Endothelial cell of umbilical vein (primary cell): ENCODE results near the gene AUTS2. TPM values are rescaled to one million over a fixed set of nuclear protein-coding genes. Genes with fewer than 3 reads are reported as not detected.

Experiments
- BruUV-seq: library from RNA; stranded (reverse); fragments of 400-500 nt; replicated peaks from 2 replicates; lab custom pipeline; 2021; lab: Mats Ljungman, UMichigan
- CTCF ChIA-PET: fragments of 300-600, 350-600 bp; sonication (Branson Sonifier 250); formaldehyde crosslinking; loops from one replicate; lab custom pipeline; 2021; ENCODE audit warnings: antibody characterized with exemption, inconsistent platforms; lab: Charles Lee
- POLR2A ChIA-PET: fragments of 300-600, 350-600 bp; sonication (Branson Sonifier 250); formaldehyde crosslinking; loops from one replicate; lab custom pipeline; 2021; ENCODE audit warnings: antibody characterized with exemption, inconsistent platforms; lab: Charles Lee
- DNase-seq: peaks from one replicate; pipeline ENCODE4 v3.0.0-alpha.2; 2011; ENCODE audit warnings: low read depth, low spot score
- FAIRE-seq: peaks from 2 replicates; lab custom pipeline; 2011; peaks lifted over from hg19 to GRCh38; lab: Jason Lieb, UNC
- H2AFZ ChIP-seq: 2 replicates; pipeline ENCODE4 v1.6.0; 2012; ENCODE audit warnings: low read depth, low read length, control low read depth, inconsistent platforms
- H3K27ac ChIP-seq: 2 replicates; pipeline ENCODE4 v1.5.1; 2011; ENCODE audit warnings: low read depth, mild to moderate bottlenecking, control low read depth, low read length, moderate library complexity; ENCODE audit not compliant: insufficient read depth
- H3K27me3 ChIP-seq, 2 experiments: 2 replicates each; pipeline versions ENCODE4 v1.6.0 to v1.6.1; 2011; ENCODE audit warnings: low read length in 2 of 2, mixed read lengths in 1 of 2; ENCODE audit not compliant: control insufficient read depth in 2 of 2, insufficient read depth in 2 of 2
- H3K36me3 ChIP-seq, 2 experiments: 2 replicates in 1 of 2; 3 replicates in 1 of 2; pipeline ENCODE4 v1.5.1; 2011; ENCODE audit warnings: low read length in 2 of 2, mild to moderate bottlenecking in 1 of 2, moderate library complexity in 1 of 2; ENCODE audit not compliant: control insufficient read depth in 2 of 2, insufficient read depth in 2 of 2; ENCODE audit errors: extremely low read depth in 1 of 2
- H3K4me1 ChIP-seq: 3 replicates; pipeline ENCODE4 v1.5.1; 2011; ENCODE audit warnings: mild to moderate bottlenecking, low read length; ENCODE audit not compliant: control insufficient read depth, insufficient read depth; ENCODE audit errors: extremely low read depth
- H3K4me2 ChIP-seq: 2 replicates; pipeline ENCODE4 v1.6.1; 2011; ENCODE audit warnings: low read length, control low read depth, mixed read lengths; ENCODE audit not compliant: insufficient read depth
- H3K4me3 ChIP-seq, 3 experiments: fragments of 200-600 bp in 1 of 3; sonication (generic), shearing (Covaris generic) in 1 of 3; replicated peaks in 1 of 3; 2 replicates each; pipeline ENCODE4 v1.5.1; 2011 to 2016; ENCODE audit warnings: control low read depth in 3 of 3, low read length in 3 of 3, mild to moderate bottlenecking in 2 of 3, inconsistent platforms in 1 of 3, low read depth in 1 of 3, moderate library complexity in 1 of 3; ENCODE audit not compliant: insufficient read depth in 1 of 3
- H3K79me2 ChIP-seq: 2 replicates; pipeline ENCODE4 v1.6.0; 2012; ENCODE audit warnings: low read length, inconsistent platforms; ENCODE audit not compliant: control insufficient read depth, insufficient read depth
- H3K9ac ChIP-seq: replicated peaks from 2 replicates; pipeline ENCODE3; 2011; ENCODE audit warnings: low read length, control low read depth; ENCODE audit not compliant: insufficient read depth; ENCODE audit errors: extremely low read depth
- H3K9me1 ChIP-seq: replicated peaks from 3 replicates; pipeline ENCODE4 v1.6.0; 2011; ENCODE audit warnings: mild to moderate bottlenecking, low read length; ENCODE audit not compliant: control insufficient read depth, insufficient read depth; ENCODE audit errors: extremely low read depth
- H3K9me3 ChIP-seq: replicated peaks from 2 replicates; pipeline ENCODE4 v1.5.1; 2012; ENCODE audit warnings: low read length, inconsistent platforms; ENCODE audit not compliant: control insufficient read depth, insufficient read depth
- H4K20me1 ChIP-seq: replicated peaks from 2 replicates; pipeline ENCODE3; 2011; ENCODE audit warnings: mild to moderate bottlenecking, low read length; ENCODE audit not compliant: control insufficient read depth, insufficient read depth; ENCODE audit errors: extremely low read depth
- CTCF ChIP-seq, 2 donors: IDR thresholded peaks; 1 replicate in 1 of 2; 2 replicates in 1 of 2; pipeline ENCODE4 v1.5.1; 2011; ENCODE audit warnings: low read length in 2 of 2, mild to moderate bottlenecking in 2 of 2, moderate library complexity in 2 of 2, control low read depth in 1 of 2, inconsistent platforms in 1 of 2, low read depth in 1 of 2; ENCODE audit not compliant: insufficient read depth in 1 of 2; ENCODE audit errors: extremely low read depth in 1 of 2
- EZH2 ChIP-seq: IDR thresholded peaks from 2 replicates; pipeline ENCODE4 v1.6.1; 2012; ENCODE audit warnings: borderline replicate concordance, low read depth, mild to moderate bottlenecking, moderate library complexity, low read length, inconsistent platforms; ENCODE audit not compliant: severe bottlenecking
- FOS ChIP-seq: IDR thresholded peaks from 2 replicates; pipeline ENCODE4 v1.6.1; 2011; ENCODE audit warnings: mild to moderate bottlenecking, low read length, moderate library complexity, borderline replicate concordance; ENCODE audit not compliant: insufficient read depth
- GATA2 ChIP-seq: IDR thresholded peaks from 2 replicates; pipeline ENCODE4 v1.7.0; 2011; ENCODE audit warnings: low read depth, mild to moderate bottlenecking, moderate library complexity, mixed read lengths, low read length; ENCODE audit not compliant: insufficient read length, insufficient read depth
- JUN ChIP-seq: IDR thresholded peaks from 2 replicates; pipeline ENCODE4 v1.6.1; 2011; ENCODE audit warnings: borderline replicate concordance, low read depth; ENCODE audit not compliant: insufficient read length, insufficient read depth
- MAX ChIP-seq: IDR thresholded peaks from 2 replicates; pipeline ENCODE4 v1.6.1; 2011; ENCODE audit not compliant: insufficient read depth, insufficient read length
- MYC ChIP-seq: IDR thresholded peaks from one replicate; pipeline ENCODE4 v1.6.1; 2011; ENCODE audit warnings: mild to moderate bottlenecking, low read depth, low read length
- POLR2A ChIP-seq: IDR thresholded peaks from 2 replicates; pipeline ENCODE4 v1.6.1; 2012; ENCODE audit warnings: low read depth, mild to moderate bottlenecking, control low read depth, low read length
- POLR2AphosphoS5 ChIP-seq: IDR thresholded peaks from 2 replicates; pipeline ENCODE4 v1.6.1; 2012; ENCODE audit warnings: low read depth, mild to moderate bottlenecking, control low read depth, low read length, moderate library complexity; ENCODE audit not compliant: insufficient read depth
- dilution Hi-C: fragments of 300-500 bp; cut with MboI; formaldehyde crosslinking; loops from one replicate; pipeline ENCODE4 v1.15.0; 2019; ENCODE audit warnings: low sequenced_read_pairs; ENCODE audit not compliant: extremely low pct_ligation_motif_present
- intact Hi-C: fragments of 100-400 bp; cut with micrococcal nuclease; formaldehyde crosslinking; loops from one replicate; pipeline ENCODE4 v1.10.0; 2022
- polyA plus RNA-seq, 4 experiments: library from polyadenylated mRNA; depleted of rRNA in 3 of 4; stranded (reverse) in 3 of 4; unstranded in 1 of 4; fragments of >200 nt; gene quantifications; 2 replicates each; pipeline versions ENCODE4 v1.2.1 to v1.2.3, GENCODE V29; 2011 to 2012; ENCODE audit warnings: missing spikeins in 1 of 4
- total RNA-seq: library from RNA; stranded (reverse); gene quantifications from 2 replicates; pipeline ENCODE4 v1.2.3, GENCODE V29; 2021

AUTS2 gene
- total and polyA plus RNA-seq, 2 donors (not counting 3 experiments of a cell fraction or from before 2014, with no cell fraction given) = 0.59 to 8.0 TPM

GRCh38 chr7:69602522-69602921 lies 4.2 kb downstream of the AUTS2 start:
- no peak overlapping the region for H2AFZ ChIP-seq
- no peak overlapping the region for H3K27ac ChIP-seq
- intact Hi-C loops = no loop called here
- dilution Hi-C loops = no loop called here
- no peak overlapping the region for H3K9ac ChIP-seq
- H3K27me3 ChIP-seq = peaks cover 16 to 19% of the 10 kb centered on the region in 2 experiments
- H4K20me1 ChIP-seq = no peaks in the 10 kb centered on the region
- no TSS peak for BruUV-seq
- FAIRE-seq = no peak
- no peak overlapping the region for H3K4me2 ChIP-seq
- peaks cover 5% of the 10 kb centered on the region for H3K4me1 ChIP-seq
- no peaks in the 10 kb centered on the region for H3K9me1 ChIP-seq
- no peaks in the 10 kb centered on the region for H3K9me3 ChIP-seq
- POLR2A ChIA-PET = no interaction called here
- DNase-seq = no peak
- TF ChIP-seq JUN (no peak), FOS (no peak), POLR2AphosphoS5 (no peak)
- no peak overlapping the region for H3K4me3 ChIP-seq
- H3K36me3 ChIP-seq = no peaks in the 10 kb centered on the region
- no peaks in the 10 kb centered on the region for H3K79me2 ChIP-seq
- CTCF ChIA-PET = no interaction called here

- Histone ChIP-seq H3K27ac (no peak overlapping the region), H3K9me3 (no peaks in the 10 kb centered on the region), H4K20me1 (no peaks in the 10 kb centered on the region), H3K9me1 (no peaks in the 10 kb centered on the region), H3K36me3 (no peaks in the 10 kb centered on the region), H3K4me3 (no peak overlapping the region), H2AFZ (no peak overlapping the region), H3K4me1 (peaks cover 5% of the 10 kb centered on the region), H3K4me2 (no peak overlapping the region), H3K27me3 (peaks cover 16 to 19% of the 10 kb centered on the region in 2 experiments), H3K9ac (no peak overlapping the region), H3K79me2 (no peaks in the 10 kb centered on the region)
- CTCF ChIA-PET = no interaction called here
- POLR2A ChIA-PET = no interaction called here
- dilution Hi-C loops (no loop called here), intact Hi-C loops (no loop called here)
- no TSS peak for BruUV-seq
- FAIRE-seq (no peak), DNase-seq (no peak)
- TF ChIP-seq MYC (no peak), POLR2A (no peak), GATA2 (no peak), CTCF (IDR thresholded peaks at IDR 0.05; ENCODE audit: extremely low read depth in 1 of 2, insufficient read depth in 1 of 2, low read depth in 1 of 2, low read length in 2 of 2) (no peak), JUN (no peak), FOS (no peak), MAX (no peak), EZH2 (no peak), POLR2AphosphoS5 (no peak)
These were observed 5.1 kb downstream of the AUTS2 start for GRCh38 chr7:69603351-69603750.
